Smooth muscle cell (in vitro differentiated cells): ENCODE data around the gene PCDHGA6. TPM values are rescaled to one million over a fixed set of nuclear protein-coding genes. Genes with fewer than 3 reads are reported as not detected.
"Not testable (repeated sequence)": the region's sequence is repeated elsewhere in the genome, so short reads cannot be mapped to it uniquely, and the experiment has no call there.

Experiments
- DNase-seq: peaks from one replicate; lab custom pipeline; 2025; ENCODE audit not compliant: unreplicated experiment; lab: John Stamatoyannopoulos, UW
- H2AFZ ChIP-seq: fragments of 200-600 bp; sonication (generic); 2 replicates; pipeline ENCODE4 v1.6.0; 2016; ENCODE audit warnings: antibody characterized with exemption, low read depth, mild to moderate bottlenecking
- H3F3A ChIP-seq: fragments of 200-600 bp; sonication (generic); 2 replicates; pipeline ENCODE4 v1.6.0; 2017; ENCODE audit warnings: antibody characterized with exemption, low read depth
- H3K27ac ChIP-seq: fragments of 200-600 bp; sonication (generic); 2 replicates; pipeline ENCODE4 v1.5.1; 2016; ENCODE audit warnings: low read depth, mild to moderate bottlenecking
- H3K27me3 ChIP-seq: fragments of 200-600 bp; sonication (generic); 2 replicates; pipeline ENCODE4 v1.6.1; 2016; ENCODE audit warnings: low read depth, mild to moderate bottlenecking
- H3K36me3 ChIP-seq: fragments of 200-600 bp; sonication (generic); 2 replicates; pipeline ENCODE4 v1.5.1; 2016; ENCODE audit warnings: low read depth
- H3K4me1 ChIP-seq: fragments of 200-600 bp; sonication (generic); 2 replicates; pipeline ENCODE4 v1.5.1; 2016; ENCODE audit warnings: low read depth
- H3K4me2 ChIP-seq: fragments of 200-600 bp; sonication (generic); 2 replicates; pipeline ENCODE4 v1.6.0; 2016; ENCODE audit warnings: mild to moderate bottlenecking
- H3K4me3 ChIP-seq: fragments of 200-600 bp; sonication (generic); 2 replicates; pipeline ENCODE4 v1.5.1; 2016; ENCODE audit warnings: mild to moderate bottlenecking
- H3K79me2 ChIP-seq: fragments of 200-600 bp; sonication (generic); 2 replicates; pipeline ENCODE4 v1.6.0; 2016; ENCODE audit warnings: low read depth, mild to moderate bottlenecking
- H3K9ac ChIP-seq: fragments of 200-600 bp; sonication (generic); 2 replicates; pipeline ENCODE4 v1.6.0; 2016; ENCODE audit warnings: low read depth
- H3K9me3 ChIP-seq: fragments of 200-600 bp; sonication (generic); replicated peaks from 2 replicates; pipeline ENCODE4 v1.5.1; 2016; ENCODE audit warnings: low read depth
- H4K20me1 ChIP-seq: fragments of 200-600 bp; sonication (generic); 2 replicates; pipeline ENCODE4 v1.6.0; 2016; ENCODE audit warnings: low read depth
- CTCF ChIP-seq: fragments of 200-600 bp; sonication (generic); IDR thresholded peaks from 2 replicates; pipeline ENCODE4 v1.5.1; 2017; ENCODE audit warnings: borderline replicate concordance, mild to moderate bottlenecking, antibody characterized with exemption; ENCODE audit not compliant: insufficient read depth, poor library complexity, severe bottlenecking
- WGBS: methylation state at CpG from one replicate; pipeline ENCODE4 v1.1.7; 2016; ENCODE audit warnings: low lambda C conversion rate; 5-methylcytosine and 5-hydroxymethylcytosine counted together
- polyA plus RNA-seq: library from polyadenylated mRNA; unstranded; fragments of >200 nt; fragmentation: Nextera tagmentation; extraction: Ambion mirVana; gene quantifications from 2 replicates; pipeline ENCODE4 v1.2.1, GENCODE V29; 2016
- total RNA-seq: library from RNA; depleted of rRNA; stranded (reverse); fragments of >200 nt; gene quantifications from 2 replicates; pipeline ENCODE4 v1.2.3, GENCODE V29; 2014

Gene PCDHGA6
- total and polyA plus RNA-seq, 2 experiments from 2014 or later: 0.27 TPM; not detected in 1

- Histone ChIP-seq H3K9me3 (peaks cover 10% of the 10 kb centered on the region), H3K4me1 (no peaks in the 10 kb centered on the region), H3K4me2 (no peak overlapping the region), H3K79me2 (no peaks in the 10 kb centered on the region), H3K27ac (no peak overlapping the region), H3K36me3 (no peaks in the 10 kb centered on the region), H3F3A (no peaks in the 10 kb centered on the region), H3K4me3 (no peak overlapping the region), H3K9ac (no peak overlapping the region), H4K20me1 (no peaks in the 10 kb centered on the region), H3K27me3 (no peaks in the 10 kb centered on the region), H2AFZ (no peak overlapping the region)
- TF ChIP-seq CTCF: no peak
- WGBS: 96% methylated on average over 69 of the region's 69 CpGs
- no peak for DNase-seq
These were observed 1.9 kb upstream of the PCDHGA6 start for GRCh38 chr5:141371572-141372475.

GRCh38 chr5:141374627-141375026, 936 bp downstream of the PCDHGA6 start:
- no peaks in the 10 kb centered on the region for H4K20me1 ChIP-seq
- H3K27ac ChIP-seq: no peak overlapping the region
- no peaks in the 10 kb centered on the region for H3F3A ChIP-seq
- peaks cover 14% of the 10 kb centered on the region for H3K9me3 ChIP-seq
- no peaks in the 10 kb centered on the region for H3K27me3 ChIP-seq
- H3K79me2 ChIP-seq: no peaks in the 10 kb centered on the region
- H3K36me3 ChIP-seq: no peaks in the 10 kb centered on the region
- DNase-seq: no peak
- TF ChIP-seq CTCF: no peak
- WGBS: 90% methylated on average over 14 of the region's 14 CpGs
- H3K4me2 ChIP-seq: no peak overlapping the region
- H3K9ac ChIP-seq: no peak overlapping the region
- no peak overlapping the region for H3K4me3 ChIP-seq
- no peaks in the 10 kb centered on the region for H3K4me1 ChIP-seq
- no peak overlapping the region for H2AFZ ChIP-seq

GRCh38 chr5:141375444-141376155, 1.9 kb downstream of the PCDHGA6 start:
- DNase-seq, H3K79me2 ChIP-seq, H3K36me3 ChIP-seq, H3K4me3 ChIP-seq, H3K4me1 ChIP-seq, H4K20me1 ChIP-seq, H3K4me2 ChIP-seq, H3K27ac ChIP-seq, H3K27me3 ChIP-seq, H3K9ac ChIP-seq, H3F3A ChIP-seq, H2AFZ ChIP-seq: not testable (repeated sequence)
- 96% methylated on average over 35 of the region's 48 CpGs for WGBS
- peaks cover 14% of the 10 kb centered on the region for H3K9me3 ChIP-seq

GRCh38 chr5:141382469-141383294, 9.0 kb downstream of the PCDHGA6 start, which contains the start of gene PCDHGA7:
Gene PCDHGA7, plus strand, starts transcription at chr5:141382742. Its CDS starts 158 bp downstream, at chr5:141382900.
- H2AFZ ChIP-seq: no peak within 1 kb of the TSS
- no peak within 1 kb of the TSS for H3K4me2 ChIP-seq
- H3K36me3 ChIP-seq: no peaks in the 10 kb centered on the region
- H3K4me1 ChIP-seq: no peaks in the 10 kb centered on the region
- no peak within 1 kb of the TSS for H3K9ac ChIP-seq
- no peak for DNase-seq
- no peak within 1 kb of the TSS for H3K4me3 ChIP-seq
- H4K20me1 ChIP-seq: no peaks in the 10 kb centered on the region
- H3K27me3 ChIP-seq: no peaks in the 10 kb centered on the region
- WGBS: 95% methylated on average over 37 of the region's 37 CpGs
- H3F3A ChIP-seq: no peaks in the 10 kb centered on the region
- no peaks in the 10 kb centered on the region for H3K79me2 ChIP-seq
- H3K27ac ChIP-seq: no peak within 1 kb of the TSS
- no peak for TF ChIP-seq CTCF
- no peaks in the 10 kb centered on the region for H3K9me3 ChIP-seq
